NB4 (cell line): ENCODE measurements around the gene GRHL3.

Source experiments
- CTCF ChIP-seq: IDR thresholded peaks from one replicate; pipeline ENCODE4 v1.5.1; 2012; ENCODE audit warnings: low read depth, low read length
- MAX ChIP-seq: IDR thresholded peaks from 2 replicates; pipeline ENCODE4 v1.6.1; 2011; ENCODE audit warnings: low read depth, low read length
- POLR2A ChIP-seq: IDR thresholded peaks from 2 replicates; pipeline ENCODE4 v1.6.1; 2011; ENCODE audit warnings: mild to moderate bottlenecking; ENCODE audit not compliant: insufficient read length; ENCODE audit errors: extremely low read depth

GRCh38 chr1:24318615-24319311 lies 394 bp upstream of the GRHL3 start:
- no peak for TF ChIP-seq CTCF
- TF ChIP-seq POLR2A: no peak
- TF ChIP-seq MAX: no peak
